Stimulated activated CD8-positive, alpha-beta memory T cell treated with anti-CD3 and anti-CD28 coated beads, Interleukin-12 subunit alpha, Interleukin-12 subunit beta, amount 100 ng/mL, for 24 hours (primary cell): ENCODE measurements around the gene LRG1.

Experiments
- DNase-seq: peaks from one replicate; pipeline ENCODE4 v3.0.0-alpha.2; 2020; ENCODE audit errors: extremely low read depth

Gene LRG1, protein sequence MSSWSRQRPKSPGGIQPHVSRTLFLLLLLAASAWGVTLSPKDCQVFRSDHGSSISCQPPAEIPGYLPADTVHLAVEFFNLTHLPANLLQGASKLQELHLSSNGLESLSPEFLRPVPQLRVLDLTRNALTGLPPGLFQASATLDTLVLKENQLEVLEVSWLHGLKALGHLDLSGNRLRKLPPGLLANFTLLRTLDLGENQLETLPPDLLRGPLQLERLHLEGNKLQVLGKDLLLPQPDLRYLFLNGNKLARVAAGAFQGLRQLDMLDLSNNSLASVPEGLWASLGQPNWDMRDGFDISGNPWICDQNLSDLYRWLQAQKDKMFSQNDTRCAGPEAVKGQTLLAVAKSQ

GRCh38 chr19:4539693-4540581 is at the start of gene LRG1:
TSS of gene LRG1 (minus strand) at chr19:4540036. CDS start at chr19:4540013, 23 bp downstream.
- DNase-seq, result no peak

DNA sequence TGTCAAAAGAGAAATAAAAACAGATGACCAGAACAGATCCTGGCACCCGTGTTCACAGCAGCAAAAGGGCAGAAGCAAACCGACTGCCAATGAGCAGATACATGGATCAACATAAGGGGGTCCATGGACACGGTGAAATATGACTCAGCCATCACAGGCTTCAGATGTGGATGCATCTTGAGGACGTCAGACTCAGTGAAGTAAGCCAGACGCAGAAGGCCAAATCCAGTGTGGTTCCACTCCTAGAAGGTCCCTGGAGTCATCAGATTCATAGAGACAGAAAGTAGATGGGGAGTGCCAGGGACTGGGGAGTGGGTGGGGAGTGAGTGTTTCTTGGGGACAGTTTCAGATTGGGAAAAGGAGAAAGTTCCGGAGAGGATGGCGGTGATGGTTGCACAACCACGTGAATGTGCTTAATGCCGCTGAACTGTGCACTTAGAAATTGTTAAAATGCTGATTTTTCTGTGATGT is 48.5 kb upstream of the LRG1 start:
- DNase-seq, result no peak

GRCh38 chr19:4587527-4587926 is 47.7 kb upstream of the LRG1 start:
- no peak for DNase-seq

DNA sequence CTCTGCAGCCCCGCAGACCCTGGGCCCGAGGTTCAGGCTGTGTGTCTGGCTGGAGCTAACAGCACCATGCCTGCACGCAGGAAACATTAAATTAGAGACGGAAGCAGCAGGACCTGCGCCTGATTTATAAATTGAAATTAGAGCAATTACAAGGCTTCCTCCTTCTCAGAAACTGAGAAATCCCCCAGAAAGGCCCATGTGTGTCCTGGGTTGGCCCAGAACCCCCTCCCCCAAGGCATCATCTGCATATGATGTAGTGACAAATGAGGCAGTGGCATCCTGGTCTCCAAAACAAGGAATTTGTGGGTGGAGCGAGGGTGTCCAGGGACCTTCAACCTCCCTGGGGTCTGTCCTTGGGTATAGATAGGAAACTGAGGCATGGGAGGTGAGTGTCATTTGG is 46.9 kb upstream of the LRG1 start:
- DNase-seq, result no peak

DNA sequence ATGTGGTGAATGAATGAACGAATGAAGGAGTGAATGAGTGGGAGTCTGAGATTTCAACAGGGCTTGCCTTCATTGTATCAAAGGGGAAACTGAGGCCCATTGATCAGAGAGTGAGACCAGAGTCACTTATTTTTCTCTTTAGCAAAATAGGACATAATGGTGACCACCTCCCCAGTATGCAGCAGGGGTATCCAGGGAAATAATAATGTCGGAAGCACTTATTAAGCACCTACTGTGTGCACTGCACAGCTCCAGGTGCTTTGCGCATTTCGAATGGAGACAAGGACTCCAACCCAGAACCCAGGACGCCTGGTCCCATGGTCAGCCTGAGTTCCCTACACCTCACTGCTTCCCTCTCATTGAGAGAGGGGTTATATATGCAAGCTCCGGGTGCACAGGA is 46.4 kb upstream of the LRG1 start:
- DNase-seq, result no peak

DNA sequence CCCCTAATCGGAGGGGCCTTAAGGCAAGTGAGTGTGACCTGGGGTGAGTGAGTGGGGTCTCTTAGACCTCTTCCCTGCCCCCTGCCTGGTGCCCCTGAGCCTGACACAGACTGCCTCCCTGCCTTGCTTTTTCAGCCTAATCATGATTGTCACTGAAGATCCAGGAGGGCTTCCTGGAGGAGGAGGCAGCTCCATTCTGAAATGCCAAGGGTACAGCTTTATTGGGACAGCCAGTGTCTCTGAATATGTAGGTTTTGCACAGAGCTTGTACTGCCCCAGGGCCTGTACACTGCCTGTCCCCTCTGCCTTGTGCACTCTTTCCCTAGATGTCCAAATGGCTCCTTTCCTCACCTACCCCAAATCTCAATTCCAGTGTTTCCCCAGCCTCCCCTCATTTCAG is 45.7 kb upstream of the LRG1 start:
- no peak for DNase-seq

GRCh38 chr19:4584670-4585460 is 45.0 kb upstream of the LRG1 start:
- DNase-seq, result no peak

GRCh38 chr19:4583961-4584669 is 44.3 kb upstream of the LRG1 start:
- DNase-seq, result no peak

GRCh38 chr19:4582980-4583842 is 43.4 kb upstream of the LRG1 start:
- no peak for DNase-seq

DNA sequence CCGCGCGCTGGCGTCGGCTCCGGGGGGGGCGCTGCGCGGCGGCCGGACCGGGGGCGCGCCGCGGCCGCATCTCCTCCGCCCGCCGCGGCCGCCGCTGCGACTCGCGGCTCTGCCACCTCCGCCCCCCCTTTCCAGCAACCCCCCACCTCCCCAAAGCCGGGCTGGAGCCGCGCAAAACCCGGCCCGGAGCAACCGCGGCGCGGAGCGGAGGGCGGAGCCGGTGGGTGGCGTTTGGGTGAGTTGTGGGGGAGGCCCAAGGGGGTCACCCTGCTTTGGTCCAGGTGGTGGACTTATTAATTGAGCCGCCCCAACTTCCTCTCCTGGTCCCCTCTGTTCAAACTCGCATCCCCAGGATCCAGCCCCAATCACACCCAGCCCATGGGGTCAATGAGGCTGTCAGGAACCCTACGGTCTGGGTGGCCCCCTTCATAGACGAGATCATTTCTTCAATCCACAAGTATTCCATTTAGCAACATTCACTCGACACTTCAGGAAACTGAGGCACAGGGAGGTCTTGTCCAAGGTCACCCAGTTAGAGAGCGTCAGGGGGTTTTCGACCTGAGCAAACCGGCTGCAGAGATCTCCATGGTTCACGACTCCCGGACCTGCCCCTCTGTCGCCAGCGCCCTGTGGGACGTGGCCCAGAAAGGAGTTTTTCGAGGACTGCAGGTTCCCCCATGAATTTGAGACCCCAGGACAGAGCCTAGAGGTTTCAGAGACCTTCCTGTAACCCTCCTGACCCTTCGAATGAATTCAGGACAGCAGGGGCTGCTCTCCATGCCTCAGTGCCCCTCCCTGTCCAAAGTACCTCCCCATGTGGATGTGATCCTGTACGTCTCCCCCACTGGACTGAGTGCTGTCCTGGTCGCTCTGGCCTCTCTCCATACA is 42.1 kb upstream of the LRG1 start:
- no peak for DNase-seq

DNA sequence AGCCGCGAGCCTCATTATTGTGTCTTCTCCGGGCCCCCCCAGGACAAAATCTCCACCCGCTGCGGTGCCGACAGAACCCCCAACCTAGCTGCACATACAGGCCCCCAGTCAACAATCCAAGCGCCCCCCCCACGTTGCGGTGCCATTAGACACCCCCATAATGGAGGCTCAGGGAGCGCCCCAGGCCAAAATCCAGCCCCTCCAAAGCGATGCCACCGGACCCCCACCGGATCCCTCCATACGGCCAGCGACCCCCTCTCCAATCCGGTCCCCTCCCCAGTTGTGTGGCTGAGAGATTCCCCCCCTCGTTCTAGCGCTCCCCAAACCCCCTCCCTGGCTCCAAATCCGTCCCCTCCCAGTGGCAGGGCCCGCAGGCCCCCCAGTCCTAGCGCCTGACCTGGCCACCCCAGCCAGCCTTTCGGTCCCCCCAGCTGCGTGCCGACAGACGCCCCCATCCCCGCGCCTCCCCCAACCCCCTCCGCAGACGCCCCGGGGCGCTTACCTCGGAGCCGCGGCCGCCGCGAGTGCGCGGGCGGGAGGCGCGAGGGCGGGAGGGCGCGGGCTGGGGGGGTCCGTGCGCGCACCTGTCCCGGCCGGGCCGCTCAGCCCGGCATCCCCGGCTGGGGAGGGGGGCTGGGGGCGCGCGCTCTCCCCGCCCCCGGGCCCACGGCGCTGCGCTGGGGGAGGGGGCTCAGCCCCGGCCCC is 41.3 kb upstream of the LRG1 start:
- no peak for DNase-seq

GRCh38 chr19:4580021-4580901 is 40.4 kb upstream of the LRG1 start:
- no peak for DNase-seq

- no peak for DNase-seq
These were observed 39.6 kb upstream of the LRG1 start for GRCh38 chr19:4579389-4579788.

DNA sequence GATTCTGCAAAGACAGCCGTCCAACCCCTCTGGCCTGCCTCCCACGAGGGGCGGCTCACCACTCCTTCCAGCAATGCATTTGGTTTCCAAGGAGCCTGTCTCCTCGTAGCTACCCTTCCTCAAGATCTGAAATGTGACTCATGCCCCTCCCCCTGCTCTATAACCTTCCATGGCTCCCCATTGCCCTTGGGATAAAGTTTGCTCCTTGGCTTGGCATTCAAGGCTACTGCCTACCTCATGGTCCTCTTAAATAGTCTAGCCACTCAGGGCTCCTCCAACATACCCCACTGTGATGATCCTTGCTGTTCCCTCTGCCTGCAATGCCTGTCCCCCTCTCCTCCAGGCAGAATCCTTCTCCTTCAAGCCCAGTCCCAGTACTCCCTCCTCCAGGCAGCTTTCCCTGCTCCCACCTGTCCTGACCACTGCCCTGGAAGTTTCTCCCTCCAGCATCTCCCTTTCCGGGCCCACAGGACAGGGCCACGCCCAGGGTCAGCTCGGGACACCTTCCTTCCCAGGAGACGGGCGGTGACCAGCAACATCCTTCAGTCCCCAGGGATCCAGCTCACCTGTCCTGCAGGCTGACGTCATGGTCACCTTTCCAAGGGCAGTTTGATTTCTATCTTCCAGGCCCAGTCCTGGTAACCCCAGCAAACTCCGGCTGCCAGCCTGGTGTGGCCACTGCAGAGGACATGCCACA is 38.9 kb upstream of the LRG1 start:
- DNase-seq, result no peak

GRCh38 chr19:4577020-4577782 is 37.4 kb upstream of the LRG1 start:
- DNase-seq, result no peak
